MCF 10A (cell line): ENCODE results near the gene PRPF38B. TPM values are rescaled to one million over a fixed set of nuclear protein-coding genes. Genes with fewer than 3 reads are reported as not detected.
A peak's percentile ranks its signal among the peaks of the same experiment; 100 is the strongest.

Experiments used
- BruUV-seq: library from RNA; stranded (reverse); fragments of 400-500 nt; replicated peaks from 2 replicates; lab custom pipeline; 2021; lab: Mats Ljungman, UMichigan
- CTCF ChIA-PET: fragments of 300-600 bp; sonication (Branson Sonifier 250); formaldehyde crosslinking; extraction: SDS; loops from one replicate; lab custom pipeline; 2021; ENCODE audit warnings: antibody characterized with exemption, inconsistent platforms; lab: Yijun Ruan, JAX
- POLR2A ChIA-PET: fragments of 300-600, 350-650 bp; sonication (Branson Sonifier 250); formaldehyde crosslinking; extraction: SDS; loops from one replicate; lab custom pipeline; 2020; ENCODE audit warnings: antibody characterized with exemption, inconsistent platforms; lab: Yijun Ruan, JAX
- DNase-seq: peaks from one replicate; pipeline ENCODE4 v3.0.0-alpha.2; 2018; ENCODE audit not compliant: unreplicated experiment
- H3K27ac Mint-ChIP-seq: one replicate; pipeline ENCODE4 v1.8.0; 2022; ENCODE audit warnings: mild to moderate bottlenecking, low read depth, mixed read lengths; ENCODE audit not compliant: unreplicated experiment
- H3K27me3 Mint-ChIP-seq: one replicate; pipeline ENCODE4 v1.8.0; 2022; ENCODE audit warnings: mixed read lengths; ENCODE audit not compliant: insufficient read depth, unreplicated experiment
- H3K36me3 Mint-ChIP-seq: one replicate; pipeline ENCODE4 v1.8.0; 2022; ENCODE audit warnings: mild to moderate bottlenecking, moderate library complexity, mixed read lengths; ENCODE audit not compliant: insufficient read depth, unreplicated experiment
- H3K4me1 Mint-ChIP-seq: one replicate; pipeline ENCODE4 v1.8.0; 2022; ENCODE audit warnings: mixed read lengths; ENCODE audit not compliant: insufficient read depth, unreplicated experiment
- H3K4me3 Mint-ChIP-seq: one replicate; pipeline ENCODE4 v1.8.0; 2022; ENCODE audit warnings: mild to moderate bottlenecking, moderate library complexity, mixed read lengths; ENCODE audit not compliant: unreplicated experiment
- H3K9me3 Mint-ChIP-seq: one replicate; pipeline ENCODE4 v1.8.0; 2022; ENCODE audit warnings: mixed read lengths; ENCODE audit not compliant: unreplicated experiment
- intact Hi-C: fragments of 100-400 bp; cut with micrococcal nuclease; formaldehyde crosslinking; loops from 2 replicates; pipeline ENCODE4 v1.14.1; 2022
- total RNA-seq: library from RNA; stranded (reverse); gene quantifications from 2 replicates; pipeline ENCODE4 v1.2.3, GENCODE V29; 2022
- TF ChIP-seq, protein P1 (sequence below): fragments of 200-600 bp; IDR thresholded peaks from one replicate; pipeline ENCODE4 v1.8.0; 2022; ENCODE audit warnings: antibody characterized with exemption, mild to moderate bottlenecking; ENCODE audit not compliant: unreplicated experiment

The PRPF38B gene
- total RNA-seq, 1 experiment from 2014 or later: 65.3 TPM

DNA sequence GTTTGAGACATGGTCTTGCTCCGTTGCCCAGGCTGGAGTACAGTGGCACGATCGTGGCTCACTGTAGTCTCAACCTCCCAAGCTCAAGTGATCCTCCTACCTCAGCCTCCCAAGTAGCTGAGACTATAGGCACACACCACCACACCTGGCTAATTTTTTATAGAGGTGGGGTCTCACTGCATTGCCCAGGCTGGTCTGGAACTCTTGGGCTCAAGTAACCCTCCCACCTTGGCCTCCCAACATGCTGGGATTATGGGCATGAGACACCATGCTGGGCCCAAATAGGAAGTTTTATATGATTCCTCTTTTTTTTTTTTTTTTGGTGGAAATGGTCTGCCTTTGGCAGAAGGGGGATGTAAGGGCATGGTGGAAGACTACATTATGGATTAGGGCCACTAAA lies 14.5 kb downstream of the PRPF38B start:
- H3K4me1 Mint-ChIP-seq: peaks cover 14% of the 10 kb centered on the region
- H3K27ac Mint-ChIP-seq: no peak overlapping the region
- TF ChIP-seq, protein P1, sequence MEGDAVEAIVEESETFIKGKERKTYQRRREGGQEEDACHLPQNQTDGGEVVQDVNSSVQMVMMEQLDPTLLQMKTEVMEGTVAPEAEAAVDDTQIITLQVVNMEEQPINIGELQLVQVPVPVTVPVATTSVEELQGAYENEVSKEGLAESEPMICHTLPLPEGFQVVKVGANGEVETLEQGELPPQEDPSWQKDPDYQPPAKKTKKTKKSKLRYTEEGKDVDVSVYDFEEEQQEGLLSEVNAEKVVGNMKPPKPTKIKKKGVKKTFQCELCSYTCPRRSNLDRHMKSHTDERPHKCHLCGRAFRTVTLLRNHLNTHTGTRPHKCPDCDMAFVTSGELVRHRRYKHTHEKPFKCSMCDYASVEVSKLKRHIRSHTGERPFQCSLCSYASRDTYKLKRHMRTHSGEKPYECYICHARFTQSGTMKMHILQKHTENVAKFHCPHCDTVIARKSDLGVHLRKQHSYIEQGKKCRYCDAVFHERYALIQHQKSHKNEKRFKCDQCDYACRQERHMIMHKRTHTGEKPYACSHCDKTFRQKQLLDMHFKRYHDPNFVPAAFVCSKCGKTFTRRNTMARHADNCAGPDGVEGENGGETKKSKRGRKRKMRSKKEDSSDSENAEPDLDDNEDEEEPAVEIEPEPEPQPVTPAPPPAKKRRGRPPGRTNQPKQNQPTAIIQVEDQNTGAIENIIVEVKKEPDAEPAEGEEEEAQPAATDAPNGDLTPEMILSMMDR: no peak
- intact Hi-C loops: no loop called here
- no TSS peak for BruUV-seq
- no peaks in the 10 kb centered on the region for H3K27me3 Mint-ChIP-seq
- no peaks in the 10 kb centered on the region for H3K9me3 Mint-ChIP-seq
- H3K36me3 Mint-ChIP-seq: peaks cover 15% of the 10 kb centered on the region
- DNase-seq: no peak
- no peak overlapping the region for H3K4me3 Mint-ChIP-seq
- POLR2A ChIA-PET: interaction anchor here (5.3 kb wide), 1 partner anchor 13 kb away, joined by 86 read pairs; the partner anchor contains the start of gene PRPF38B
- CTCF ChIA-PET: interaction anchor here (1.4 to 2.3 kb wide), 2 partner anchors 11 to 39 kb away, joined by 3 to 5 read pairs; no protein-coding TSS in a partner anchor

DNA sequence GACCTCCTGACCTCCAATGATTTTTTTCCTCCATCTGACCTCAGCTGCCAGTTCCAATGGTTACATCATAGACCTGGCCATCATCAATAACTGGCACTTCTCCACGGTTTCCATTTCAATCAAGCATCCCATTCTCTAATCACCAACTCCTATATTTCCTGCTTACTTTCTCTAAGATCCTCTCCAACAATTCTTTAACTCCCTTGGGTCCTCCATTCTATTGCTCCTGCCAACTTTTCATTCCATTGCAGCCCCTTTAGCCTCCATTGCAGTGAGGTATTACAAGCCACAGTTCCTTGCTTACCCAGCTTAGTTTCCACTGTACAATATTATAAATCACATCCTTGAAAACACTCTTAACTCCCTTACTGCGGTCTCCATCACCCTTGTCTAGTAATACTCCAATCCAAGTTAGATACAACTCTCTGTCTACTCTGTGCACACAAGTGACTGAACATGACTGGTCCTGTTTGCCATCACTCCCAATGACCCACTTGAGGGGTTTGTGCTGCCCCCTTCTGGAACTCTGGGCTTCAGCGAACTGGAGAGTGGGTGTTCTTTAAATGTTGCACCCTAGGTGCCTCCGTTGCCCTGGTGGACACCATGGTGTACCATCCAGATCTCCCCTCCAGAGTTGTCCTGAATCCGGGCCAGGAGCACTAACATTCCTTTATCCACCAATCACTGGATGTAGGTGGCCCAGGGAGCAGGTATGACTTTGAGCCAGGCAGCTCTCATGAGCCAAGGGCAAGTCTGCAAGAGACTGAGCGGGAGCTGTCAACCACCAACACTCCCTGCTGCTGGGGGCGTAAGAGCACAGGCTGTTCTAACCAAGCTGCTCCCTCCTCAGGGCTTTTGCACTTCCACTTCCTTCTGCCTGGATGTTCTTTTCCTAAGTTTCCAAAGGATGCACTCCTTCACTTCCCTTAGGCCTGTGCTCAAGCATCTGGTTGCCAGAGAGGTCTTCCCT lies 16.9 kb downstream of the PRPF38B start:
- TF ChIP-seq, protein P1: no peak
- no peak overlapping the region for H3K4me3 Mint-ChIP-seq
- no TSS peak for BruUV-seq
- CTCF ChIA-PET: interaction anchor here (1.9 kb wide), 1 partner anchor 11 kb away, joined by 9 read pairs; no protein-coding TSS in a partner anchor
- H3K27me3 Mint-ChIP-seq: no peaks in the 10 kb centered on the region
- intact Hi-C loops: no loop called here
- POLR2A ChIA-PET: interaction anchor here (1.1 to 1.5 kb wide), 5 partner anchors 8 to 17 kb away, joined by 4 to 5 read pairs (median 5); partner anchors contain the start of gene PRPF38B
- H3K4me1 Mint-ChIP-seq: peaks cover 14% of the 10 kb centered on the region
- peaks cover 5% of the 10 kb centered on the region for H3K36me3 Mint-ChIP-seq
- no peak overlapping the region for H3K27ac Mint-ChIP-seq
- no peaks in the 10 kb centered on the region for H3K9me3 Mint-ChIP-seq
- peak; percentile 27 for DNase-seq

DNA sequence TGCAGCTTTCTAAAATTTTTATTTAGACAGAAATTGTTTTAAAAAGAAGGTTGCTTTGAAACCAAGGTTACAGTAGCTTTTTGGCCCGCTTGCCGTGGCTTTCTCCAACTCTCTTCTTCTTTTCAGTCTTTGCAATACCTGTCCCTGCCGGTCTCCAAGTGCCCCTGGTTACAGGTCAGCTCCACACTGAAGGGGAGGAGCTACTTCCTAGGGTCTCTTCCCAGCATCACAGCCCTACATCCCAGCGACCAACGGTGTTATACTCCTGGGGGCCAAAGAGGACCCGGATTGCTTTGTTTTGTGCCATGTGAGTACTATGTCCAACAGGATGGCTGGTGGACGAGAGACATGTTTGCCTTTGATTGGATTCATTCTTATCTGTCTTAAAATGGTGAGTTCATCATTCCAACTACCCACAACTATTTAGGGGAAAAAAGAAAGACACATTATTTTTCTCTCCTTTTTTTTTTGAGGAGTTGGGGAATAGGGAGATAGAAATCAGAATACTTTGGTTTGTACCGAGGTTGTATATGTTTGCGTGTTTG lies 20.6 kb downstream of the PRPF38B start, which contains the start of gene FNDC7:
Gene FNDC7, plus strand, starts transcription at position 303 of the 545 bp plus-strand sequence. Its CDS starts 26 bp downstream, at position 329.
- ChIA-PET CTCF (no interaction called here), POLR2A (interaction anchor here (0.5 kb wide), 2 partner anchors 28 to 210 kb away, joined by 3 read pairs; no protein-coding TSS in a partner anchor)
- intact Hi-C loops: no loop called here
- BruUV-seq: no TSS peak
- no peaks in the 10 kb centered on the region for H3K36me3 Mint-ChIP-seq
- H3K4me3 Mint-ChIP-seq: no peak within 1 kb of the TSS
- no peak within 1 kb of the TSS for H3K27ac Mint-ChIP-seq
- TF ChIP-seq, protein P1: no peak
- H3K9me3 Mint-ChIP-seq: no peaks in the 10 kb centered on the region
- H3K27me3 Mint-ChIP-seq: no peaks in the 10 kb centered on the region
- peaks cover 6% of the 10 kb centered on the region for H3K4me1 Mint-ChIP-seq
- DNase-seq: no peak

DNA sequence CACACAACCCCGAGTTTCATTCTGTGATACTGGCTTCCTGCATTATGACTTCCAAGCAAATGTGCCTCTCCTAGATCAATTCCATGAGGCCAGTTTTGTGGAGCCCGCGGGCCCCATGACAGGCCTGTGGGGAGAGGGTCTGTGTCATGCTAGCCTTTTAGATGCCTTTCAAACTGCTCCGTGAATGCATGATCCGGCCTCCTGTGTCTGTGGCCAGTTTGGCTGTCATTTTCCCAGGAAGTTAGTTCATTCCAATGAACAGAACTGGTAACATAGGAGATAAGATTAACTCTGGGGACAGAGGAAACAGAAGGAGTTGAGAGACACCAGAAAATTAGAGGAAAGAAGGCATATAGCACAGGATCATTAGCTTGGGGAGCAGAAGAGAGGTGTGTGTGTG lies 23.8 kb downstream of the PRPF38B start:
- CTCF ChIA-PET: no interaction called here
- no peak overlapping the region for H3K27ac Mint-ChIP-seq

More for the DNA sequence above, 23.8 kb downstream of the PRPF38B start:
- no peak overlapping the region for H3K4me3 Mint-ChIP-seq
- no peaks in the 10 kb centered on the region for H3K27me3 Mint-ChIP-seq
- BruUV-seq: no TSS peak
- peaks cover 17% of the 10 kb centered on the region for H3K4me1 Mint-ChIP-seq
- H3K9me3 Mint-ChIP-seq: no peaks in the 10 kb centered on the region
- H3K36me3 Mint-ChIP-seq: no peaks in the 10 kb centered on the region
- DNase-seq: no peak
- POLR2A ChIA-PET: interaction anchor here (1.7 to 9.6 kb wide), 3 partner anchors 11 to 31 kb away, joined by 4 to 73 read pairs (median 12); partner anchors contain the start of genes PRPF38B and STXBP3
- TF ChIP-seq, protein P1: no peak
- intact Hi-C loops: no loop called here
